ENCODE data around the gene MRM1. TPM values are rescaled to one million over a fixed set of nuclear protein-coding genes. Genes with fewer than 3 reads are reported as not detected.

The MRM1 gene
- total RNA-seq, 1 donor from 2014 or later = 2.7 TPM

DNA sequence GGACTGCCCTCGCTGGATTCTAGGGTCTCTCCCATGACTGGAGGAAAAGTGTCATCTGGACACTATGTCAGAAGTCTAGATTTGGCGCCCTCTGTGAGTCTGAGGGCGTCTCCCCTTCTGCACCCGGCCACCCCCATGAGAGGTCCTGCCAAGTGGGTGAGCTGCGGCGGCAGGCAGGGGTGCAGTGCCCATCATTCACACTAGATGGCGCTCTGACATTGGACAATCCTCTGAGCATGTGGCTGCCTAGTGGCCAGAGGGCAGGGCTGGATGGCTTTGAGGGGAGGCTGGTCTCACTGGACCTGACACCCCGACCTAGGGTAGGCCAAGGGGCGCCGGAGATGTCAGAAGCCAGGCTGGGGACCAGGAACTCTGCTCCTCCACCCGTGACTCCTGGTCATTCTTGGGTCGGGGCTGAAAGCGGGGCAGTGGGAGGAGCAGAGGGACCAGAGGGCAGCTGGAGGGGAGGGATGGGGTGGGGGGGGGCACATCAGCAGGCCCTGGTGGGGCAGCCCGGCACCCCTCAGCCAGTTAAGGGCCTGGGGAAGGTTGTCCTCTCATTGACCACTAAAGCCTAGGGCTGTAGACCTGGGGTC lies 28.0 kb downstream of the MRM1 start:
- no peaks in the 10 kb centered on the region for H3K27me3 ChIP-seq
- intact Hi-C loops (cut with DNase I) = loop anchor here (5.0 kb wide), 1 partner anchor 428 kb away; no protein-coding TSS in a partner anchor
- TF ChIP-seq POLR2AphosphoS5 (IDR thresholded peaks at IDR 0.05; ENCODE audit: insufficient read depth in 1 of 2, low read depth in 1 of 2) = no peak
- TF ChIP-seq, protein P1, sequence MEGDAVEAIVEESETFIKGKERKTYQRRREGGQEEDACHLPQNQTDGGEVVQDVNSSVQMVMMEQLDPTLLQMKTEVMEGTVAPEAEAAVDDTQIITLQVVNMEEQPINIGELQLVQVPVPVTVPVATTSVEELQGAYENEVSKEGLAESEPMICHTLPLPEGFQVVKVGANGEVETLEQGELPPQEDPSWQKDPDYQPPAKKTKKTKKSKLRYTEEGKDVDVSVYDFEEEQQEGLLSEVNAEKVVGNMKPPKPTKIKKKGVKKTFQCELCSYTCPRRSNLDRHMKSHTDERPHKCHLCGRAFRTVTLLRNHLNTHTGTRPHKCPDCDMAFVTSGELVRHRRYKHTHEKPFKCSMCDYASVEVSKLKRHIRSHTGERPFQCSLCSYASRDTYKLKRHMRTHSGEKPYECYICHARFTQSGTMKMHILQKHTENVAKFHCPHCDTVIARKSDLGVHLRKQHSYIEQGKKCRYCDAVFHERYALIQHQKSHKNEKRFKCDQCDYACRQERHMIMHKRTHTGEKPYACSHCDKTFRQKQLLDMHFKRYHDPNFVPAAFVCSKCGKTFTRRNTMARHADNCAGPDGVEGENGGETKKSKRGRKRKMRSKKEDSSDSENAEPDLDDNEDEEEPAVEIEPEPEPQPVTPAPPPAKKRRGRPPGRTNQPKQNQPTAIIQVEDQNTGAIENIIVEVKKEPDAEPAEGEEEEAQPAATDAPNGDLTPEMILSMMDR (IDR thresholded peaks at IDR 0.05) = peak; percentile 91 to 98 (median 97)

DNA sequence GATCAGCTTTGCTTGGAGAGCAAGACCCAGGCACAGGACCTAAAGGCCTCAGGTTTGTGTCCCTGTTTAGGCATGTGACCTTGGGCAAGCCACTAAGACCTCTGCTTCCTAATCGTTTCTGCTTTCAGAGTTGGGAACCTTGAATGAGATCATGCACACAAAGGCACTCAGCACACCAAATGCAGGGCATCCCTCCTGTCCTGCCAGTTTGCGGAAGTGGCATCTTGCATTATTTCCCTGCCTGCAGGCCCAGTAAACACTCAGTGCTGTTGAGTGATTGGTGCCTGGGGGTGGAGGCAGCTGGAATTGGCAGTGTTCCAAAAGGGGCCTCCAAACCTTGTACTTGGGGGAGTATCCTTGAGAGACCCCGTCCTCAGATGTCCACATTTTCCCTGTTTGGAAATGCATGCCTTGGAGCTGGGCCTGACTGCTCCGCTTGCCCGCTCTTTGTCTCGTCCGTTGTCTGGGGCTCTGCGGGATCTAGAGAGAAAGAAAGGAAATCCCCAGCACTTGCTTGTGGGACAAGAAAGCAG lies 28.7 kb downstream of the MRM1 start:
- Histone ChIP-seq H3K4me1 (no peaks in the 10 kb centered on the region), H3K4me3 (no peak overlapping the region), H3K9me3 (no peaks in the 10 kb centered on the region), H3K36me3 (no peaks in the 10 kb centered on the region), H3K27me3 (no peaks in the 10 kb centered on the region), H3K27ac (no peak overlapping the region)
- TF ChIP-seq POLR2AphosphoS5 (IDR thresholded peaks at IDR 0.05; ENCODE audit: insufficient read depth in 1 of 2, low read depth in 1 of 2) (no peak), POLR2A (IDR thresholded peaks at IDR 0.05) (no peak)
- TF ChIP-seq, protein P1 (IDR thresholded peaks at IDR 0.05) = no peak
- no peak for DNase-seq (ENCODE audit: extremely low spot score in 2 of 2)
- intact Hi-C loops (cut with DNase I) = loop anchor here (5.0 kb wide), 1 partner anchor 427 kb away; no protein-coding TSS in a partner anchor

More for the DNA sequence above, 28.0 kb downstream of the MRM1 start:
- Histone ChIP-seq H3K4me3 (no peak overlapping the region), H3K36me3 (no peaks in the 10 kb centered on the region), H3K9me3 (no peaks in the 10 kb centered on the region), H3K27ac (no peak overlapping the region), H3K4me1 (no peaks in the 10 kb centered on the region)
- no peak for DNase-seq (ENCODE audit: extremely low spot score in 2 of 2)

GRCh38 chr17:36631022-36631421 lies 29.6 kb downstream of the MRM1 start:
- TF ChIP-seq POLR2AphosphoS5 (IDR thresholded peaks at IDR 0.05; ENCODE audit: insufficient read depth in 1 of 2, low read depth in 1 of 2) = no peak
- TF ChIP-seq, protein P1 (IDR thresholded peaks at IDR 0.05) = no peak
- H3K27ac ChIP-seq = no peak overlapping the region
- no peaks in the 10 kb centered on the region for H3K9me3 ChIP-seq
- no peaks in the 10 kb centered on the region for H3K36me3 ChIP-seq
- no peak overlapping the region for H3K4me3 ChIP-seq
- no peak for DNase-seq (ENCODE audit: extremely low spot score in 2 of 2)
- no peaks in the 10 kb centered on the region for H3K4me1 ChIP-seq
- intact Hi-C loops (cut with DNase I) = no loop called here
- no peaks in the 10 kb centered on the region for H3K27me3 ChIP-seq

GRCh38 chr17:36632916-36633771 lies 31.8 kb downstream of the MRM1 start:
- no peak for DNase-seq (ENCODE audit: extremely low spot score in 2 of 2)
- Histone ChIP-seq H3K4me1 (no peaks in the 10 kb centered on the region), H3K36me3 (no peaks in the 10 kb centered on the region), H3K4me3 (no peak overlapping the region), H3K27me3 (no peaks in the 10 kb centered on the region), H3K9me3 (no peaks in the 10 kb centered on the region), H3K27ac (no peak overlapping the region)
- intact Hi-C loops (cut with DNase I) = no loop called here
- TF ChIP-seq POLR2A (IDR thresholded peaks at IDR 0.05) (no peak), POLR2AphosphoS5 (IDR thresholded peaks at IDR 0.05; ENCODE audit: insufficient read depth in 1 of 2, low read depth in 1 of 2) (no peak)
- TF ChIP-seq, protein P1 (IDR thresholded peaks at IDR 0.05) = no peak

All from vagina (tissue), 2 donors.